SK-N-MC (cell line): ENCODE measurements around the gene SLC66A1.
A peak's percentile ranks its signal among the peaks of the same experiment; 100 is the strongest.
"Not testable (repeated sequence)": the region's sequence is repeated elsewhere in the genome, so short reads cannot be mapped to it uniquely, and the experiment has no call there.

ENCODE experiments used
- DNase-seq: peaks from one replicate; pipeline ENCODE4 v3.0.0-alpha.2; 2011; ENCODE audit warnings: low read depth, low spot score
- H3K27ac ChIP-seq: fragments of 200-600 bp; sonication (generic); 2 replicates; pipeline ENCODE4 v1.5.1; 2016; ENCODE audit warnings: mixed run types
- H3K36me3 ChIP-seq: fragments of 200-600 bp; sonication (generic); 2 replicates; pipeline ENCODE4 v1.6.1; 2017; ENCODE audit warnings: antibody characterized with exemption, low read length, mixed read lengths; ENCODE audit not compliant: insufficient read depth
- H3K4me3 ChIP-seq: fragments of 200-600 bp; sonication (generic); 2 replicates; pipeline ENCODE4 v1.5.1; 2016
- H3K9ac ChIP-seq: fragments of 200-600 bp; sonication (generic); 2 replicates; pipeline ENCODE4 v1.8.0; 2017; ENCODE audit warnings: mixed run types, mixed read lengths; ENCODE audit not compliant: insufficient read length
- H3K9me3 ChIP-seq: fragments of 200-600 bp; sonication (generic); 2 replicates; pipeline ENCODE4 v1.6.1; 2017; ENCODE audit warnings: low read depth, mild to moderate bottlenecking, antibody characterized with exemption, low read length, moderate library complexity, mixed read lengths
- EZH2 ChIP-seq: fragments of 200-600 bp; sonication (generic); IDR thresholded peaks from one replicate; pipeline ENCODE4 v1.6.1; 2017; ENCODE audit warnings: antibody characterized with exemption
- FOXP2 ChIP-seq: optimal IDR thresholded peaks from 2 replicates; pipeline ENCODE3; 2011; ENCODE audit warnings: mild to moderate bottlenecking, moderate library complexity; ENCODE audit not compliant: insufficient read depth; ENCODE audit errors: extremely low read length, control extremely low read depth
- POLR2AphosphoS5 ChIP-seq: IDR thresholded peaks from 2 replicates; pipeline ENCODE4 v1.6.1; 2012; ENCODE audit warnings: mild to moderate bottlenecking, low read depth, low read length, borderline replicate concordance

Gene SLC66A1, protein sequence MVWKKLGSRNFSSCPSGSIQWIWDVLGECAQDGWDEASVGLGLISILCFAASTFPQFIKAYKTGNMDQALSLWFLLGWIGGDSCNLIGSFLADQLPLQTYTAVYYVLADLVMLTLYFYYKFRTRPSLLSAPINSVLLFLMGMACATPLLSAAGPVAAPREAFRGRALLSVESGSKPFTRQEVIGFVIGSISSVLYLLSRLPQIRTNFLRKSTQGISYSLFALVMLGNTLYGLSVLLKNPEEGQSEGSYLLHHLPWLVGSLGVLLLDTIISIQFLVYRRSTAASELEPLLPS

GRCh38 chr1:19311931-19312781, at the start of gene SLC66A1, which contains the start of gene AKR7A2:
SLC66A1 (plus strand) TSS chr1:19312326; CDS start chr1:19317678, 5,352 bp downstream.
AKR7A2 (minus strand) TSS chr1:19312144; CDS start chr1:19312124, 20 bp downstream.
- Histone ChIP-seq H3K9me3 (no peaks in the 10 kb centered on the region), H3K36me3 (peaks cover 17% of the 10 kb centered on the region; the same call in 1 of the 2 replicates), H3K27ac (peak within 1 kb of the TSS; percentile 67; the same call in 1 of the 2 replicates), H3K4me3 (peak within 1 kb of the TSS; percentile 99), H3K9ac (peak within 1 kb of the TSS; percentile 98)
- DNase-seq = no peak
- TF ChIP-seq FOXP2 (no peak), POLR2AphosphoS5 (peak; percentile 74; the same call in 1 of the 2 replicates)

DNA sequence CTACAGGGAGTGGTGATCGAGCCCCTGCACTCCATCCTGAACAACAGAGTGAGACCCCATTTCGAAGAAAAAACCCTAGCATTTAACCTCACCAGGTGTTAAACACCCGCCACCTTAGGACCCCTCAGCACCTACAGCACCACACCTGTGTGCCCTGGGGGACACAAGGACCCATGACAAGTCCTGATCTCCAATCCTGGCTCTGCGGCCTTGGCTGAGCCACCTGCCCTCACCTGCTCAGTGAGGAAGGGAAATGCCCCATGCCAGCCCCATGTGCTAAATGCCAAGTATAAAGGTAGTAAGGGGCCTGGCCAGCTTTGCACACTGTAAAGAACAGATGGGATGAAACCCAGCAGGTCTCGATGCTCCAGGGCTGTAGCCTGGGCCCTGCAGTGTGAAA, 49.4 kb upstream of the SLC66A1 start:
- no peak overlapping the region for H3K9ac ChIP-seq
- TF ChIP-seq FOXP2 (no peak), EZH2 (no peak), POLR2AphosphoS5 (no peak)
- peaks cover 26% of the 10 kb centered on the region for H3K36me3 ChIP-seq
- H3K27ac ChIP-seq = no peak overlapping the region
- no peak for DNase-seq
- H3K4me3 ChIP-seq = no peak overlapping the region
- H3K9me3 ChIP-seq = no peaks in the 10 kb centered on the region

DNA sequence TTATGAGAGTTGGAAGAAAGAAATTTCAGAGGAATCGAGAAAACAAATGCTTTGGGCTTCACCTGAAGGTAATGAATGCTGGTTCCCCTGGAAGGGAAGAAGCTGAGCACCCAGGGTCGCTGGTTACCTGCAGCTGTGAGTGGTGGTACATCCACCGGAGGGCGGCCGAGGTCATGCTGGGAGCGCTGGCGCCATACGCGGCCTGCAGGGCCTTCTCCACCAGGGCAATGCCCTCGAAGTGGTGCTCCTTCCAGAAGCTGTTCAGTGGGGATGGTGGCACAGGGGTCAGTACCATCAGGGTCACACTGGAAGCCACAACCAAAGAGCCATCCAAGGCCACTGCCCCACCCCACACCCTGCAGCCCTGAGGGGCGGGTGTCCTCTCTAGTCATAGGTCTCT, 43.7 kb upstream of the SLC66A1 start:
- TF ChIP-seq FOXP2 (no peak), EZH2 (no peak)
- Histone ChIP-seq H3K9ac (no peak overlapping the region), H3K9me3 (no peaks in the 10 kb centered on the region), H3K27ac (no peak overlapping the region), H3K36me3 (no peaks in the 10 kb centered on the region), H3K4me3 (no peak overlapping the region)
- no peak for DNase-seq

DNA sequence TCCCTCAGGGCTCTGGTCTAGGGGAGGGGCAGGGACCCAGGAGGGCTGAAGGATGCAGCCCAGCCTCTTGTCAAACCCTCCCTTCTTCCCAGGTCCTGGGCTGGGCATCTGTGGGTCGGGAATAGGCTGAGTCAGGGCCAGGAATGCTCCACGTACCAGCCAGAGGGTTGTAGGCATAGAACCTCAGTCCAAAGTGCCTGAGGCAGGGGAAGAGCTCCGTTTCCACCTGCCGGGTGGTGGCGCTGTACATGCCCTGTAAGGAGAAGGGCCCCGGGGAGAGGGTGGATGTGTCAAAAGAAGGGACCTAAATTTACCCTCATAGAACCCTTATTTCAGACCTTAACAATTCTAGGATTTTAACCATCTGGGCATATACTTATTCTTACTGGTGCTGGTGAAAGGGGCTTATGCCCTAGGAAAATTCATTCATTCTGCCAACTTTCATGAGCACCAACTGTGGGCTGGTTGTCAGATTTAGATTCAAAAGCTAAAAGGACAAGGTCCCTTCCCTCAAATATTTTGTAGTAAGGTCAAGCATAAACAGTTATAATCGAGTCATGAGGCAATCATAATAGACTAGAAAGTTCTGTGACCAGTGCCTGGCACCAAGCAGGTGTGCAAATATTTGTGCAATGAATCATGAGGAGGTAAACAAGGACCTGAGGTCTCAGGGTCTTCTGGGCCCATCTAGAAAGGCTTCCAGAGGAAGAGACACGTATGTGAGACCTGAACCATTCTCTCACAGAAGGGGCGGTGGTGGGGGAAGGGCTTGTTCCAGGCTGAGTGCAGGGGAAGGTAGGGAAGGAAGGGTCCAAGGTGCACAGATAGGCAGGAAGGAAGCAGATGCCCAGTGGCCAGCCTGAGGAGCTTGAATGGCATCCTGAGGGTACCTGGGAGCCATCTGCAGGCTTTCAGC, 42.4 kb upstream of the SLC66A1 start:
- DNase-seq, H3K27ac ChIP-seq, H3K4me3 ChIP-seq, H3K9me3 ChIP-seq, H3K9ac ChIP-seq, H3K36me3 ChIP-seq: not testable (repeated sequence)

DNA sequence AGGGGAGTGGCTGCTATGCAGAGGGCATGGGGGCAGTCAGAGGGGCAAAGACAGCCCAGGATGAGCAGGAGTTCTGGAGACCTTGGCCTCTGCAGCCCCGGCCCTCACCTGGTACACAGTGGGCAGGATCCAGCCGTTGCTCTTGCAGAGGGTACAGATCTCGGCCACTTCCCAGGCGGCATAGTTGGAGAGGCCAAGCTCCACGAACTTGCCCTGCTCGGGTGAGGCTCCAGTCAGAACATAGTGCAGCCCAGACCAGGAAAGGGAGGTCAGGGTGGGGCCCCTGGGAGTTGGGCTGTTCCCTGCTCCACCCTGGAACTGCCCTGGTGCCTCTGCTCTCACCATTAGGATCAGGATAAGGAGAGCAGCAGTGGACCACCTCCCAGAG, 41.8 kb upstream of the SLC66A1 start:
- not testable (repeated sequence) for H3K9ac ChIP-seq, H3K27ac ChIP-seq, H3K4me3 ChIP-seq, DNase-seq, H3K9me3 ChIP-seq, H3K36me3 ChIP-seq

DNA sequence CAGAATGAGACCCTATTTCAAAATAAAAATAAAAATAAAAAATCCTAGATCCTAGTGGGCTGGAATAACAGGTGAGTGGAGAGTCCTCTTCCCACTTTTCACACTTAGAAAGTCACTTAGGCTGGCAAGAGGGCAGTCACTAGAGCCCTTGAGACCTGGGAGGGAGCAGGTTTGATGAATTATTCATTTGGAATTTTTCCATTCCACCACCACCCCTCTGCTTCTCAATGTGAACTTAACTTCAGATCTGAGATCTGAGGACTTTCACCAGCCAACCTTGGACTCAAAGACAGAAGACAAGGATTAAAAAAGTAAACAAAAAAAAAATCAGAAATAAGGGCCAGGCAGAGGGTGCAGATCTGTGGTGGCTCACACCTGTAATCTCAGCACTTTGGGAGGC, 40.1 kb upstream of the SLC66A1 start:
- H3K9ac ChIP-seq = no peak overlapping the region
- H3K9me3 ChIP-seq = no peaks in the 10 kb centered on the region
- H3K36me3 ChIP-seq = no peaks in the 10 kb centered on the region
- H3K27ac ChIP-seq = no peak overlapping the region
- no peak for DNase-seq
- H3K4me3 ChIP-seq = no peak overlapping the region
- no peak for TF ChIP-seq FOXP2
- no peak for TF ChIP-seq POLR2AphosphoS5
- TF ChIP-seq EZH2 = no peak

DNA sequence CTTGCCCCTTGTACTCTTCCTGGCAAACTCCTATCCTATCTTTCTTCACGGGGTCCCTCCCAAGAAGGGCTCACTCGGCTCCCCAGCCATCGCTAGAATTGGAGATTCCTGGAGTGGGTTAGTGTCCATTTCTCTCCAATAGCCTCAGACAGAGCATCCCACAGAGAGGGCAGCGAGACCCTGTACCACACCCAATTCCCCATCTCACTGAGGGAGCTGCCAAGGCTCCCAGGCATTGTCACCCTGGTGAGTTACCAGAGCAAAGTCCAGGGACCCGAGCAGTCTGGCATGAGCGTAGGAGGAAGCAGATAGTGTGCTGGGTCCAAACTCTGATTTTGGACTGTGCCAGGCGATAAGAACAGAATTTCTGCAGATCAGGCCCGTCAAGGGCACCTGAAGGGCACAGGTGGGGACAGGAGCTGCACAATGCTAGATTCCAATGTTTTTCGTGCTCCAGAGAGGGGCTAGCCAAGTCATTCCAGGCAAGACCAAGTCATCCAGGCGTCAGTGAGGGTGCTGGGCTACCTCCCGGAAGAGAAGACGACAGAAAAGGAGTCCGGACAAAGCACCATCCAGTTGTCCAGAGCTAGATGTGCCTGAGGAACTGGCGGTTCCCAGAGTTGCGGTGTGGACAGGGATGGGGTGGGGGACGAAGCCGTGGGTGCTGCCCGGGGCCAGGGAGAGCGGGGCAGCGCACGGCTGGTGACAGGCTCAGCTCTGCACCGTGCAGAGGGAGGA, 38.9 kb upstream of the SLC66A1 start:
- TF ChIP-seq FOXP2 (no peak), EZH2 (no peak), POLR2AphosphoS5 (no peak)
- no peaks in the 10 kb centered on the region for H3K9me3 ChIP-seq
- H3K9ac ChIP-seq = no peak overlapping the region
- DNase-seq = no peak
- H3K36me3 ChIP-seq = no peaks in the 10 kb centered on the region
- no peak overlapping the region for H3K4me3 ChIP-seq
- no peak overlapping the region for H3K27ac ChIP-seq

DNA sequence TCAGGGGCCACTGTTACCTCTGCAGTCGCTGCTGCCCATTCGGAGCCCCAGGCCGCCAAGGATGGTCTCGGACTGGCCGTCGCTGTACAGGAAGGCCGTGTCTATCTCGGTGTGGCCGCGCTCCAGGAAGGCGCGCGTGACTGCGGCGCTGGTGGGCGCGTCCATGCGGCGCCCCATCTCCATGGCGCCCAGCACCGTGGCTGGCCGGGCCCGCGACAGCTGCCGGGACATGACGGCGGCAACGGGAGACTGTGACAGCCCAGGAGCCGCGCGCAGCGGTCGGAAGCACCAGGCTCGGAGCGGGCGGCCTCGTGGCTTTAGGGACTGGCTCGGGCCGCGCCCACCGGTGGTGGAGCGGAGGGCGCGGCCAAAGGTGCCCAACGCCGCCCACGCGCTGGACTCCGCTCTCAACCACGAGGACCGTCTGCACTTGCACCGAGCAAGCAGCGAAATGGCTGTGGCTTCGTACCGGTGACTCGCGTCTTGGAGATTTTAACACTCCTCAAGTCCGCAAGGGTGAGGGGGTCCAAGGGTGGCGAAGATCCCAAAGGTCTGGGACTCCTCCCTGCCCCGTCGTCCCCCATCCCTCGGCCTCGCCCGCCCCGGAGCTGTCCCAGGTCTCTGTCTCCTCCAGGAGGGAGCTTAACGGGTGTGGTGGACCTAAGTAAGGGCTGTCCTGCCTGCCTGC, 38.1 kb upstream of the SLC66A1 start:
- H3K9ac ChIP-seq, H3K4me3 ChIP-seq, H3K36me3 ChIP-seq, H3K27ac ChIP-seq, H3K9me3 ChIP-seq, DNase-seq: not testable (repeated sequence)
